ENCODE data around the gene ZNF841.
"Not testable (repeated sequence)": the region's sequence is repeated elsewhere in the genome, so short reads cannot be mapped to it uniquely, and the experiment has no call there.

ZNF841 gene

GRCh38 chr19:52095172-52096014 is at the start of gene ZNF841:
Gene ZNF841 (minus strand): TSS chr19:52095765. CDS start chr19:52084801, 10,964 bp downstream.
- peak; percentile 93 for DNase-seq (ENCODE audit: low spot score)

GRCh38 chr19:52142001-52142595 is 46.5 kb upstream of the ZNF841 start:
- DNase-seq (ENCODE audit: low spot score) = no peak

GRCh38 chr19:52141203-52141602 is 45.6 kb upstream of the ZNF841 start:
- DNase-seq (ENCODE audit: low spot score) = no peak

- DNase-seq (ENCODE audit: low spot score) = peak; percentile 99
Observed at GRCh38 chr19:52140032-52140710, 44.6 kb upstream of the ZNF841 start.

GRCh38 chr19:52139252-52140031 is 43.9 kb upstream of the ZNF841 start, which contains the start of gene ZNF616:
Gene ZNF616 (minus strand): TSS chr19:52139938. CDS start chr19:52130512, 9,426 bp downstream.
- peak; percentile 87 for DNase-seq (ENCODE audit: low spot score)

- no peak for DNase-seq (ENCODE audit: low spot score)
Observed at GRCh38 chr19:52138983-52139251, 43.4 kb upstream of the ZNF841 start.

- peak; percentile 67 for DNase-seq (ENCODE audit: low spot score)
Observed at GRCh38 chr19:52138278-52138982, 42.9 kb upstream of the ZNF841 start.

- no peak for DNase-seq (ENCODE audit: low spot score)
Observed at GRCh38 chr19:52120286-52120685, 24.7 kb upstream of the ZNF841 start.

- DNase-seq (ENCODE audit: low spot score) = no peak
Observed at GRCh38 chr19:52115526-52116053, 20.0 kb upstream of the ZNF841 start.

GRCh38 chr19:52114691-52115090 is 19.1 kb upstream of the ZNF841 start:
- no peak for DNase-seq (ENCODE audit: low spot score)

- no peak for DNase-seq (ENCODE audit: low spot score)
Observed at GRCh38 chr19:52112624-52113023, 17.1 kb upstream of the ZNF841 start.

GRCh38 chr19:52110780-52111179 is 15.2 kb upstream of the ZNF841 start:
- no peak for DNase-seq (ENCODE audit: low spot score)

- no peak for DNase-seq (ENCODE audit: low spot score)
Observed at GRCh38 chr19:52102782-52103181, 7.2 kb upstream of the ZNF841 start.

- no peak for DNase-seq (ENCODE audit: low spot score)
Observed at GRCh38 chr19:52101866-52102562, 6.4 kb upstream of the ZNF841 start.

GRCh38 chr19:52099497-52100138 is 4.1 kb upstream of the ZNF841 start:
- DNase-seq (ENCODE audit: low spot score) = no peak

- not testable (repeated sequence) for DNase-seq (ENCODE audit: low spot score)
Observed at GRCh38 chr19:52096416-52096815, 851 bp upstream of the ZNF841 start.

- DNase-seq (ENCODE audit: low spot score) = no peak
Observed at GRCh38 chr19:52094526-52095130, 937 bp downstream of the ZNF841 start.

- no peak for DNase-seq (ENCODE audit: low spot score)
Observed at GRCh38 chr19:52086481-52086880, 9.1 kb downstream of the ZNF841 start.

- no peak for DNase-seq (ENCODE audit: low spot score)
Observed at GRCh38 chr19:52070496-52070895, 25.1 kb downstream of the ZNF841 start.

- no peak for DNase-seq (ENCODE audit: low spot score)
Observed at GRCh38 chr19:52069653-52070052, 25.9 kb downstream of the ZNF841 start.

All from D341Med (cell line).